GM18520 (cell line): ENCODE results near the gene LIPA.

Experiments
- ATAC-seq: cut with Tn5 transposase; IDR thresholded peaks from one replicate; pipeline ENCODE4 v1.9.1; 2021; ENCODE audit not compliant: unreplicated experiment

The LIPA gene

DNA sequence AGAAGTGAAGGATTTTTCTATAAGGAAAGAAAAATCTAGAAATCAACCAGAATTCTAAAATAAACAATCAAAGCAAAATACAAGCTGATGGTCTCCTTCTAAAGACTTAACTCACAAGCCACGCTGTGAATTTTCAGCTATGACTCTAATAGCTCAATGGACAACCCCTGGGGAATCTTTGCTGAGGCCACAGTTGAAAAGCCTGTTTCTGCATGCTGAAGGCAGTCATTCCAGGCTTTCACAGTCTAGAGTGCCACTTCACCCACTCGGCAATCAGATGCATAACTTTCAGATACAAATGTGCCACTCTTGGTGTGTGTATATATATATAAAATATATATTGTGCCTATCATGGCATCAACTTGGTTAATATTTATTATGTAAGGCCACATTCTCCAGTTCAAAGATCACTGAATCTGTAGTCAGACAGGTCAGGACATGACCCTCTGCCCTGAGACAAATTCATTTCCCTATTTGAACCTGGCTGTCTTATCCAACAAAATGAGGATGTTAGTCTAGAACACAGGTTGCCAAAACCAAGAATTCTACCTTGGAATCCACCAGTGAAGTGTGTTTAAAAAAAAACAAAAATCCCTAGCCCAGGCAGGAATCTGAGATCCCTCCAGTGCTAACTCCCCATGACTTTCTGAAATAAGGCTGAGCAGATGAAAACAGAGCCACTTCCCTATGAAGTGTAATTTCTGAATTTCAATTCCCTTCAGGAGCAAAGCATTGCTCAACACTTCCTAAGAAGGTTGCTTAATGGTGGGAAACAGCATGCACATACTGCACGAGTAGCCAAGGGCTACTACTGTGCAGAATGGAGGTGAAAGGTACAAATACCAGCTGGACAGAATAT lies 9.9 kb downstream of the LIPA start:
- no peak for ATAC-seq

DNA sequence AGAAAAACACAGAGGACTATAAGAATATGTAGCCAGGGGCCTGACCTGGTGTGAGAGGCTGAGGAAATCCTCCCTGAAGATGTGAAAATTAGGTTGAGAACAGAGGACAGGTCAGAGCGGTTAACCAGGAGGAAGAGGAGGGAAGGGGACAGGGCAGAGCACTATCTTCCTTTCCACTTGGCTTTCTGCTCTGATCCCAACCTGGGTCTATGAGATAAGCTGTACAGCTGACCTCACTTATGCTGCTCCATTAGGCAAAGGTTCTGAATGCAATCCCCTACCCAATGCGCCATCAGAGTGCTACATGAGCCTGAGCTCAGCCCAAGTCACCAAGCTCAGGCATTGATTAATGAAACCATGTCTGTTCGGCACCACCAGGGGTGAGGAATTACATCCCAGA lies 10.5 kb downstream of the LIPA start:
- no peak for ATAC-seq

DNA sequence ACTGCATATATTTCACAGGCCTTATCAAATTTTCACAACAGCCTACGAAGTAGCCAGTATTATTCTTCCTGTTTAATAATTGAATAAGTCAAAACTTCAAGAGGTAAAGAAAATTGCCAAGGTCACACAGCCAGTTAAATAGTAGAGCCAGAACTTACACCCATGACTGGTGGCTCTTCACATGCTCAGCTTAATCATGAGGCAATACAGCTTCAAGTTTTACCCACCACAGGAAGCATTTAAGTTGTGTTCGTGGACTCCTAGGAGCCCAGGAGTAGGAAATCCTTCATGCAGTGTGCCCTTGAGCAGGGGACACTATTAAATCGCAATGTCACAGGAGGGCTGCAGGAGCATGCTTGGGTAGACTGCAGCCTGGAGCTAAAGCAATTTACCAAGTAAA lies 11.1 kb downstream of the LIPA start:
- ATAC-seq = no peak

DNA sequence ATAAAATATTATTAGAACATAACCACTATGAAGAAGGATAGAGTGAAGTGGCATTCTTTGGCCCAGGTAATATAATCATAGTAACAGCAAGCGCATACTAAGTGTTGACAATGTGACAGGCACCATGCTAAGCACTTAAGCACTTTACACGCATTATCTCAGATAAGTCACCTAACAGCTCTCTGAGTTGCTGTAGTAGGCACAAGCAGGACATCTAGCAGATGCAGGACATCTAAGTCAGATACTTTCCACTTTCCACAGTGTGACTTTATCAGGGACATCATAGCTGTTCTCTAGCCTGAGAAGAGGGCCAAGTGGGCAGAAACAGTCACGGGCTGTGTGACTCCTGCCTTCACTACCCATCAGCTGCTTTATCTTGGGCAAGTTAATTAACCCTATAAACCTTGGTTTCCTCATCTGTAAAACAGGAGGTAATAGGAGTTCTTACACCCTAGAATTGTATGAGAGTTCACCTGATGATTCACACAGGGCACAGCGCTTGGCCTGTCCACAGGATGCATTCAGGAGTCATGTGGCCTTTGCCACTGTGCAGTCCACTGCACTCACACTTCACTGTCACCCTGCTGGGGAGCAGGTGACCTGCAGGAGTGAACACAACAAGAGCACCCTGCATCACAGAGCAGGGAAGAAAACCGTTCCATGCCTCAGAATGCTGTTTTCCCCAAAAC lies 12.5 kb downstream of the LIPA start:
- no peak for ATAC-seq

DNA sequence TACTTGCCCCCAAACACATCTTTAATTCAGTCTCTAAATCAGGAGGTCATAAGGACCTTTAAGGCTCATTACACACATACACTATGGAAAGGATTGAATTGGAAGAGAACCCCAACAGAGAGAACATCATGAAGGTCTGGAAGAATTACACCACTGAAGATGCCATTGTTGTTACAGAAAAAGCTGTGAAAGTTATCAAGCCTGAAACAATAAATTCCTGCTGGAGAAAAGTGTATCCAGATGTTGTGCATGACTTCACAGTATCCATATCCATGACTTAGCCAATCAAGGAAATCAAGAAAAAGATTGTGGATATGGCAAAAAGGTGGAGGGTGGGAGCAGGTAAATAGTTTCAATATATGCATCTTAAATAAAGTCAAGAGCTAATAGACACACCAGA lies 13.7 kb downstream of the LIPA start:
- no peak for ATAC-seq

DNA sequence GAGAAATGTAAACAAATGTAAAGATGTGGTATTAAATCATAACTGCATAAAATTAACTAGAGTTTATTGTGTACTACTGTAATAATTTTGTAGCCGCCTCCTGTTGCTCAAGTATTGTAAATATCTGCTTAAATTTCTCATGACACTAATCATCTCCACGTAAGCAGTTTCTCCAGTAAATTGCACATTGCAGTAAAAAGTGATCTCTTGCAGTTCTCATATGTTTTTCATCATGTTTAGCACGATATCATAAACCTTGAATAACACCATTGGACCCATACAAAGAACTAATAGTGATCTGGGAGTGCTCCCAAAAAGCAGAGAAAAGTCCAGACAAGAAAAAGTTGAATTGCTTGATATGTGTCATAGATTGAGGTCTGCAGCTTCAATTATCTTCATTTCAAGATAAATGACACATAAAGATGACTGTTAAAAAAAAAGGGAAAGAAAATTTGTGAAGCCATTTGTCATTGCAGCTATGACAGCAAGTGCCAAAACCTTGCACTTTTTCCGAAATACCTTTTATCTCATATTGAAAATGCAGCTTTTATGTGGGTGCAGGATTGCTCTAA lies 15.3 kb downstream of the LIPA start:
- ATAC-seq = no peak

DNA sequence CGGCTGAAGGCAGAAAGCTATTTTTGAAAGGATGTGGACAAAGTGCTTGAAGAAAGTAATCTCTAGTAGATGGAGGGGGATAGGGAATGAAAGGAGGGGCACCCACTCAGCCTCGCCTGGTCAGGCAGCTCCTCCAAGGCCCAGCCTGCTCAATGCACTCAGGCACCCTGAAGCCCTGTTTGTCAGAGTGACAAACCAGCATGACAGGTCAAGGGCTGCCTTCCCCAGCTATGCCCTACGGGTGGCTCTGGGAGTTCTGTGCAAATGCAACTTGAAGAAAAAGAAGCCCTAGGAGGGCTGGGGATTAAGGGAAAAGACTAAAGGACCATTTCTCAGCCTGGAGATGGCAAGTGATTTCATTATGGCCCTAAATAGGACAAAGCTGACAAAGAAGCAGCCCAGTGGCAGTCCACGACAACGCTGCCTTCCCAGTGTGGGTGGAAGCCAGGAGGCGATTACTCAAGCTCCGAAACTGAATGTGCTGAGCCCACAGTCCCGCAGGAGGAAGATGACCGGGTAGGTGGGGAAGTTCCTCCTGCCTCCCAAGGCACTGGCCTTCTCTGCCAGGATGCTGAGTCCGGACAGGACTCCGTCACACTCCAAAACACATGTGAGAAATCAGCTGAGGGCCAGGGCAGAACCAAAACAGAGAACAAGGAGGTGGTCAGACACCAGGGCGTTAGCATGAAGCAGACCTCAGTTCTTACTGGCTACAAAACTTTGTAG lies 16.3 kb downstream of the LIPA start:
- no peak for ATAC-seq

DNA sequence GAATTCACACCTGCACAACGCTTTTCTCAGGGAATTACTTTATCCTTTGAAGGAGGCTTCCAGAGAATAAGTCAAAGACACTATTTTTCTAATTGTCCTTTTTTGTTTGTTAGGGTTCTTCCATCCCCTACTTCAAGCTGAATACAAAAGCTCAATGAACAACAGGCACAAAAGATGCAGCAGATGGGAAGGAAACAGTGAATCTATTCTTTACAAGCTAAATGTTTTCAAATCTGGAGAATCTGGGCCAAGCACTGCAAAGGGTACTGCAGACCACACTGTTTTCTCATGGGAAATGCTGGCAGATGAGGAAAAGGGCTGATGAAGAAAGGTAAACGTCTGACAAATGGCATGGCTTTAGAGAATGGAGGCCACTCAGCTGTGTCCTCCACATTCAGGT lies 18.5 kb downstream of the LIPA start:
- no peak for ATAC-seq

DNA sequence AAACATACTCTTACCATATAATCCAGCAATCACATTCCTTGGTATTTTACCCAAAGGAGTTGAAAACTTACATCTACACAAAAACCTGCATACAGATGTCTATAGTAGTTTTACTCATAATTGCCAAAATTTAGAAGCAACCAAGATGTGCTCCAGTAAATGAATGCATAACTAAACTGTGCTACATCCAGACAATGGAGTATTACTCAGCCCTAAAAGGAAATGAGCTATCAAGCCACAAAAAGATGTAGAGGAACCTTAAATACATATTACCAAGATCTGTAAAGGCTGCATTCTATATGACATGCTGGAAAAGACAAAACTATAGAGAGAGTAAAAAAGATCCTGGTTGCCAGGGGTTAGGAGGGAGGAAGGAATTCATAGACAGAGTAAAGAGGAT lies 22.6 kb downstream of the LIPA start:
- no peak for ATAC-seq

DNA sequence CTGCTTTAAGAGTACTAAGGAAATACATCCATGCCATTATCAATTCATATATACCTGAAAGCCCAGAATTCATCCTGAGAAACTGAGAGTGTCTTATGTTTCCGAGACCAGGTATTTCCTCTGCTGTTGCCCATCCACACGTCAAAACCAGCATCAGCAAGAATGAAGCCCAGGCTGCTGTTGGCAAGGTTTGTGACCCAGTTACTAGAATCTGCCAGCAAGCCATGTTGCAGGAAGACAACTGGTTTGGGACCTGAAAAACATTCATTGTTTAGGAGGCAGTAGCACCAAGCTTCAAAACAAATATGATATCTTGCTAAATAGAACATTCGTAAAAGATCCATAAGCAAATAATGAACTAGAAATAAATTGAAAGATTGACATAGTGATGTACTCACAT lies 23.4 kb downstream of the LIPA start:
- no peak for ATAC-seq

DNA sequence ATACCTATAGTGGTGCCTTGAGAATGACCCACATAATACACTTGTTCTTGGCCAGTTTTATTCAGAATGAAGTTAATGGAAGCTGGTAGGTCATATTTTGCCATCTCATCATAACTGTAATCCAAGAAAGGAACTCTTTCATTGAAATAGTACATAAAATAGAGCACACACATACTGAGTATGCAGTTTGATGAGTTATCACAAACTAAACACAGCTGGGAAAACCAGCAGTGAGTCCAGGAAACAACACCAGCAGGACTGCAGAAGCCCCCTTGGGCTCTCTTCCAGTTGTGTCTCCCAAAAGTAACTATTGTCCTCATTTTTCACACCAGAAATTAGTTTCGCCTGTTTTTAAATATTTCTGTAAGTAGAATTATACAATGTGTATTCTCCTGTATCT lies 24.7 kb downstream of the LIPA start:
- ATAC-seq = no peak

DNA sequence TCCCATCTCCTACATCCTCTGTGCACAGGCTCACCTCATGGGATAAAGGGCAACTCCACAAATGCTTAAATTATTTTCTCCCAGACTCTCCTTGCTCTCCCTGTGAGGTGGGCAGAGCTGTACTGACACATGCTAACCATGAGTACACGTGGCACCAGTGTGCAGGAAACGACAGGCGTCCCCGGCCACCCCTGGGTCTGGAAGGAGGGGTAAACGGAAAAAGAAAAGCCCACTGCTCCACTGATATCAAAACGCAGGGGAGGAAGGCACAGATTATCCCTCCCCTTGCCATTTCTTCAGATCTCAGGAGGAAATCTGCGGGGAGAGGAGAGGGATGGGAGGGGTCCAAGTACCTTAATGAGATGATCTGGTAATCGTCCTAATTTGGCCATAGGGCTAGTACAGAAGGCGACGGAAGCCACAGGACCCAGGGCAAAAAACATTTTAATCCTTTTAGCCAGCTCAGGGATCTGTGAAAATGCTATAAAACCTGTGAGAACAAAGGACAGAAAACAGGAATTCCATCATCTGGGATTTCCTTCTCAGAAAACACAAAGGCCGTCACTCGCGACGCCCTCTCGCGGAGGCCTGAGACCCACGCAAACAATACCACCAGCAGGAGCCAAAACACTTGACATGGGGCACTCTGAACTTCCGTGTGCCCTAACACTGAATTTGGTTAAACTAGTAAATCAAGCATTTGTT lies 26.7 kb downstream of the LIPA start:
- ATAC-seq = no peak

DNA sequence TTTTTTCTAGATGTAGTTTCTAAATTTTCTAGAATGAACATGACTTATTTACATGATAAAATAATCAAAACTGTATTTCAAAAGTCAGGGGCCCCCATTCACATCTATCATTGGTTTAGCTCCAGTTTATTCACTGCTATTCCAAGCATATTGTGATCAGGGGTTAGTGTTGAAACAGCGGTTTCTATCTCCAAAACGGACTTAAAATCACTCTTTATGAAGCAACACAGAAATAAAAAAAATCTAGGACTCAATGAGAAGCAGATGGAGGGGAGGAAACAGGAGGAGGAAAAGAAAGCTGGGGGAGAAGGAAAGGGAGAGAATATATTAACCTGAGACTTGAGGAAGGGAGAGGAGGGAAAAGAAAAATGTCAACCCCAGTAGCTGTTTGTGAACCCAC lies 29.7 kb downstream of the LIPA start:
- no peak for ATAC-seq

DNA sequence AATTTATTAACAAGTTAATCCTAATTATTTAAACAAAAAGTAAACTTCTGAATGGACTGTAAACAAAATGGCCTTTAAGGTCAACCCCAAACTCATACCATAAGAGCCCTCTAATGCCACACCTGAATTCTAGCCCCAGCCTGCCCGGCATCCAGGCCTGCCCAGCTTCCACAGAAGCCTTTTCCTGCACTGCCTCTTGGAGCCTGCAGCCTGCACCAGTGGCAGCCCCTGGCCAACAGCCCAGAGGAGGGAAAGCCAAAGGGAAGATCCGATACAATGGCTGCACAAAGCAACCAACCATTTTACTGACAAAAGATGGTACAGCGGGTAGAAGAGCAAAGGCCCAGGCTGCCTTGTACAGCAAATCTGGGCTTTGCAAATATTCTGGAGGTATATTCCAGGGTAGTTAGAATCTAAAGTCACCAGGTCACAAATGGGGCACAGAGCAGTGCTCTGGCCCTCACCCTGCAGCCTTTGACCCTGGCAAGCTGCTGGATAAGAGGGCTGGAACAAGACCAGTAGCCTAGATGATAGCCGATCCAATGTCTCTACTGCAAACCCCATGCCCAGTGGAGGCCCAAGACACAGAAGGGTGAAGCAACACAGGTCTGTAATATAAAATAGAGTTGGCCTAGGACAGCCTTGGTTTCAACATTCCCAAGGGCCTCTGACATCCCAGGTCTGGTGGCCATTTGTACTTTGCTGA lies 31.9 kb downstream of the LIPA start:
- no peak for ATAC-seq

DNA sequence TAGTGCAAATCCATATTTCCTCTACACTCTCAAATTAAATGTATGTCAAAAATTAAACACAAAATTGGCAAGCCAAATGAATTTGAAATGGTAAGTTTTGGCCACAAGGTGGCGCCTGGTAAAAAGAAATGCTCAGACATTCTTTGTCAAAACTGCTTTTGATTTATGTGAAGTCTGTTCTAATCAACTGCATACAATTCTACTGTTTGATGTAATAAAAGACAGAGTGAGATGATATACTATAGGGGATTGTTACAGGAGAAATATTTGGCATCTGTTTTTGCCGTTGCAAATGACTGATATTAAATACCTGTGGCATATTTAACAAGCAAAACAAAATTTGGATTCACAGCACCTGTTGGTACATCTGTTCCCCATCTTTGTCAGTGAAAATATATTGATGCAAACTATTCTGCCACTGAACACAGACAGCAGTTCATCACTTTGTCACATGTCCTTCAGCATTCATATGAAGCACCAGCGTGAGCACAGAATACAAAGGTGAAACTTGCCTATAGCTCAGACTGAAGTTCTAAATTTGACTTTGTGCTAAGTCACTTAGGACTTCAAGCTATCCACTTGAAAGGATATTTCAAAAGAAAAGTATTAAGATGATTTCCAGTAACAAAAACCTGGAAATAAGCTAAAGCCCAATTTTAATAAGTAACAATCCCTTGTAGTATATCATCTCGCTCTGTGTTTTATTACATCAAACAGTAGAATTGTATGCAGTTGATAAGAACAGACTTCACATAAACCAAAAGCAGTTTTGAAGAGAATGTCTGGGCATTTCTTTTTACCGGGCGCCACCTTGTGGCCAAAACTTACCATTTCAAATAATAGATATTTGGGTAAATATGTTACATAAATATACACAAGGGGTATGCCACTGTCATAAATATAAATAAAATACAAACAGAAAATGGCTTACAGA lies 34.3 kb downstream of the LIPA start:
- ATAC-seq = no peak

DNA sequence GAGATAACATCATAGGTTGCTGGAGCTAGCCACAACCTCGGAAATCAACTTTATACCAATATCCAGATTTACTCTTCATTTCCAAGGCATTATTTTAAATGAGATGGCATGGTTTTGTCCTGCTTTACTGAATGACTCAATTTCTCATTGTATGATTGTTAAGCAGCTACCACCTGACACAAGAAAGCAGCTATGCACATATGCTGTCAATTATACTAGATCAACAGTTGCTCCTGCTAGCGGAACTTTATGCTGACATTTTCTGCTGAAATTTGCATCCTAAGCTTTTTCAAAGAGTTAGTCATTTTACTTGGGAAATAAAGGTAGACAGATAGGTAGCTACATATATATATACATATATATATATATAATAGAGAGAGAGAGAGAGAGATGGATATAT lies 35.5 kb downstream of the LIPA start:
- no peak for ATAC-seq

DNA sequence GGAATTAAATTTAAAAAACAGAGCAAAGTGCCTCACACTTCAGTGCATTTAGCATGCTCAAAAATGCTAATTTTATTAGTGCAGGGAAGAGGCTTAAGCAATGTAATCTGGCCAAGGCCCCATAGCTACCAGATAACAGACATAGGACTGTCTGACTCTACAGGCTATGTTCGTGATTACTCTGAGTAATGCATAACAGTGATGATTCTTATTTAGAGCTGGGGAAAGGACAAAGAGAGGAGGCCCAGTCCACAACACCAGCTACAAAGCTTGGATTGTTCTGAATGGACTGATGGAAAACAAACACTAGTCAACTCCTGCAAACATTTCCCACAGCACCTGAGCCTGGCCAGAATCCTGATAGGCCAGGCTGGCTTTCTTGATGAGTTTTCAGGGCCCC lies 36.1 kb downstream of the LIPA start:
- no peak for ATAC-seq

DNA sequence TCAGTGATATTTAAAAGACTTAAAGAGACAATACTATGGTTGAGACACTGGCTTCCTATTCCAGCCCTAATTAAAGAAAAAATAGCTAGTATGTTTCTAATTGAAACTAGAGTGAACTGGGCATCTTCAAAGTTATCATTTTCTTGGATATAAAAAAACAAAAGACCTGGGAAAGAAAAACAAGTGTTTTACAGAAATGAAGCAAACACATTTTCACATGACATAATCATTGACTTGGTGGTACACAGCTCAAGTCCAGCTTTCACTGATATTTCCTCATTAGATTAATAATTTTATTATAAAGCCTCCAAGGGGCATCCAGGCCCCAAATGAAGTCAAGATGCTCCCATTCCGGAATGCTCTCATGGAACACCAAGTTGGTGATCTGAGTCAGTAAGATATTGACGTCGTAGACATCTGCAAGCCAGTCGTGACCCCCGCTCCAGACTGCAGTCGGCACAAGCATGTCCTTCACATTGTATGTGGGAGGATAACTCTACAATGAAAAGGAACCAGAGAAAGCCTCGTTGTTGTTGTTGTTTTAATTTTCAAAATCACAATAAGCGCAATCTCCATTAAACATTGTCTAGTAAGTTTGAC lies 36.9 kb downstream of the LIPA start:
- no peak for ATAC-seq
